NB4 (cell line): ENCODE measurements around the gene MYO9B.

Source experiments
- CTCF ChIP-seq: IDR thresholded peaks from one replicate; pipeline ENCODE4 v1.5.1; 2012; ENCODE audit warnings: low read depth, low read length
- MAX ChIP-seq: IDR thresholded peaks from 2 replicates; pipeline ENCODE4 v1.6.1; 2011; ENCODE audit warnings: low read depth, low read length
- MYC ChIP-seq: IDR thresholded peaks from 2 replicates; pipeline ENCODE4 v1.6.1; 2011; ENCODE audit warnings: low read depth, low read length
- POLR2A ChIP-seq: IDR thresholded peaks from 2 replicates; pipeline ENCODE4 v1.6.1; 2011; ENCODE audit warnings: mild to moderate bottlenecking; ENCODE audit not compliant: insufficient read length; ENCODE audit errors: extremely low read depth

GRCh38 chr19:17138937-17139598 lies 63.5 kb downstream of the MYO9B start:
- TF ChIP-seq CTCF (no peak), MAX (no peak), POLR2A (no peak), MYC (no peak)
